ENCODE results near the gene LIN7B.
"Not testable (repeated sequence)": the region's sequence is repeated elsewhere in the genome, so short reads cannot be mapped to it uniquely, and the experiment has no call there.

LIN7B gene

DNA sequence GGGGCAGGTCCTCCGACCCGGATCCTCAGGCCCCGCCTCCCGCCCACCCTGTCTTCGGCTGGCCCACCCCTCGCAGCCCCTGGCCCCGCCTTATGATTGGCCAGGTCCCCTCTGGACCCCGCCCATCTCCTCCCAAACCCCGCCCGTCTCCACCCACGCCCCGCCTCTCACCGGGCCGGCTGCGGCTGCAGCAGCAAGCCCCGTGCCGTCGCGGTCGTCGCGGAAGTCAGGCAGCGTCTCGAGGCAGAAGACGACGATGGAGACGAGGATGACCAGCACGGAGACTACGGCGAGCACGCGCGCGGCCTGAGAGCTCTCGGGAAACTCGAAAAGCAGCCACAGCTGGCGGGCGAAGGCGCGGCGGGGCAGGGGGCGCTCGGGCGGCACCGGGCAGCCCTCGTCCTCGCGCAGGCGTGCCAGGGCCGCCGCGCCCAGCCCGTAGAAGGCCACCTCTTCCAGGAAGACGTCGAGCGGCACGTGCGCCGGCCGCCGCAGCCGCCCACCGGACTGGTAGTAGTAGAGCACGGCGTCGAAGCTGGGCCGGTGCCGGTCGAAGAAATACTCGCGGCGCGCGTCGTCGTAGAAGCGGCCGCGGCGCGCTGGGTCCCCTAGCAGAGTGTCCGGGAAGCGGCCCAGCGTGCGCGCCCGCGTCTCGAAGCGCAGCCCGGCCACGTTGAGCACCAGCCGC is 42.2 kb upstream of the LIN7B start:
- DNase-seq (ENCODE audit: low read depth) = no peak
- no peak overlapping the region for H3K4me3 ChIP-seq (ENCODE audit: low read length)
- TF ChIP-seq, protein P1, sequence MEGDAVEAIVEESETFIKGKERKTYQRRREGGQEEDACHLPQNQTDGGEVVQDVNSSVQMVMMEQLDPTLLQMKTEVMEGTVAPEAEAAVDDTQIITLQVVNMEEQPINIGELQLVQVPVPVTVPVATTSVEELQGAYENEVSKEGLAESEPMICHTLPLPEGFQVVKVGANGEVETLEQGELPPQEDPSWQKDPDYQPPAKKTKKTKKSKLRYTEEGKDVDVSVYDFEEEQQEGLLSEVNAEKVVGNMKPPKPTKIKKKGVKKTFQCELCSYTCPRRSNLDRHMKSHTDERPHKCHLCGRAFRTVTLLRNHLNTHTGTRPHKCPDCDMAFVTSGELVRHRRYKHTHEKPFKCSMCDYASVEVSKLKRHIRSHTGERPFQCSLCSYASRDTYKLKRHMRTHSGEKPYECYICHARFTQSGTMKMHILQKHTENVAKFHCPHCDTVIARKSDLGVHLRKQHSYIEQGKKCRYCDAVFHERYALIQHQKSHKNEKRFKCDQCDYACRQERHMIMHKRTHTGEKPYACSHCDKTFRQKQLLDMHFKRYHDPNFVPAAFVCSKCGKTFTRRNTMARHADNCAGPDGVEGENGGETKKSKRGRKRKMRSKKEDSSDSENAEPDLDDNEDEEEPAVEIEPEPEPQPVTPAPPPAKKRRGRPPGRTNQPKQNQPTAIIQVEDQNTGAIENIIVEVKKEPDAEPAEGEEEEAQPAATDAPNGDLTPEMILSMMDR (conservative IDR thresholded peaks at IDR 0.05; ENCODE audit: low read length) = no peak

DNA sequence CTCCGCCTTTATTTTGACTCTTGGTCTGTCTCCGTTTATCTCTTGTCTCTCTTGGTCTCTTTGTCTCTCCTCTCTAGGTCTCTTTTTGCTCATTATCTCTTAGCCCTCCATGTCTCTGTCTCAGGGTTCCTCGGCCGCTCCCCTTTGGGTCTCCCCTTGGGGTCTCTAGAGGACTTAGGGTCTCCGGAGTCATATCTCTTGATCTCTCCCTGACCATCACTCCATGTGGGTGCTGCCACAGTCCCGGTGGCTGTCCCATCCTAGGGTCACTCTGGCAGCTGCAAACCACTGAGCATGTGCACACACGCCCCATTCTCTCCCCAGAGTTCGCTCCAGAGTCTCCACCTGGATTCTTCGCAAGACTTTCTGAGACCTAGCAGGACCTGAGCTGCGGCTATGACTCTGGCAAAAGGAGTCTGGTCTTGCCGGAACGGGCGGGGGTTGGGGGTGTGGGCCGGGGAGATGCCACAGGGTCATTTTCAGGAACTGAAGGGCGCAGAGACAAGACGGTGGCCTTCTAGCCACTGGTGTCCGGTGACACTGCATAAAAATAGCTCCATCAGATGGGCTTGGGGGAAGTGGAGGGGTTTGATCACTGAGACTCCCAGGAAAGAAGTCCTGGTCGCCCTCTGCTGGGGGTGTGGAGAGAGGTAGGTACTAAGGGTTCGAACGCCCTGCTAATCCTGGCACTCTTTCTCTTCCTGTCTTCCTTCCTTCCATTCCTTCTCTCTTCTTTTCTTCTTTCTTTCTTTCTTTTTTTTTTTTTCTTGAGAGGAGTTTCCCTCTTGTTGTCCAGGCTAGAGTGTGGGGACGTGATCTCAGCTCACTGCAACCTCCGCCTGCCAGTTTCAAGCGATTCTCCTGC is 40.4 kb upstream of the LIN7B start:
- H3K4me3 ChIP-seq (ENCODE audit: low read length) = no peak overlapping the region
- DNase-seq (ENCODE audit: low read depth) = no peak
- TF ChIP-seq, protein P1 (conservative IDR thresholded peaks at IDR 0.05; ENCODE audit: low read length) = peak; percentile 42

DNA sequence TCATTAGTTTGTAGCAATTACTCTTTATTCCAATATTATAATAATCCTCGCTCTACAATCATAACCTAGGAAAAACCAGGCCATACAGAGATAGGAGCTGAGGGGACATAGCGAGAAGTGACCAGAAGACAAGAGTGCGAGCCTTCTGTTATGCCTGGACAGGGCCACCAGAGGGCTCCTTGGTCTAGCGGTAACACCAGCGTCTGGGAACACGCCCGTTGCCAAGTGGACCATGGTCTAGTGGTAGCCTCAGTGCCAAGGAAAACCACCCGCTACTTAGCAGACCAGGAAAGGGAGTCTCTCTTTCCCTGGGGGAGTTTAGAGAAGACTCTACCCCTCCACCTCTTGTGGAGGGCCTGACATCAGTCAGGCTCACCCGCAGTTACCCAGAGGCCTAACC is 39.3 kb upstream of the LIN7B start:
- H3K4me3 ChIP-seq (ENCODE audit: low read length) = not testable (repeated sequence)
- peak; percentile 67 for DNase-seq (ENCODE audit: low read depth)
- TF ChIP-seq, protein P1 (conservative IDR thresholded peaks at IDR 0.05; ENCODE audit: low read length) = peak; percentile 60

DNA sequence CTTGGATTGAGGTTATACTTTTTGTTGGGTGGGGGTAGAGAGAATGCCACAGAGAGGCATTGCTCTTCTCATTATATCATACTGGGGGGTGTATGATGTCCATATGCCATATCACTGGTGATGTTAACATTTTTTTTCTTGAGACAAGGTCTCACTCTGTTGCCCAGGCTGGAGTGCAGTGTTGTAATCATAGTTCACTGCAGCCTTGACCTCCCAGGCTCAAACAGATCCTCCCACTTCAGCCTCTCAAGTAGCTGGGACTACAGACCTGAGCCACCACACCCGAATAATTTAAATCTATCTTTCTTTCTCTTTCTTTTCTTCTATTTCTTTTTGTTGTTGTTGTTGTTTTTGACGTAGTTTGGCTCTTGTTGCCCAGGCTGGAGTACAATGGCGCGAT is 33.8 kb upstream of the LIN7B start:
- no peak overlapping the region for H3K4me3 ChIP-seq (ENCODE audit: low read length)
- DNase-seq (ENCODE audit: low read depth) = no peak
- TF ChIP-seq, protein P1 (conservative IDR thresholded peaks at IDR 0.05; ENCODE audit: low read length) = no peak

DNA sequence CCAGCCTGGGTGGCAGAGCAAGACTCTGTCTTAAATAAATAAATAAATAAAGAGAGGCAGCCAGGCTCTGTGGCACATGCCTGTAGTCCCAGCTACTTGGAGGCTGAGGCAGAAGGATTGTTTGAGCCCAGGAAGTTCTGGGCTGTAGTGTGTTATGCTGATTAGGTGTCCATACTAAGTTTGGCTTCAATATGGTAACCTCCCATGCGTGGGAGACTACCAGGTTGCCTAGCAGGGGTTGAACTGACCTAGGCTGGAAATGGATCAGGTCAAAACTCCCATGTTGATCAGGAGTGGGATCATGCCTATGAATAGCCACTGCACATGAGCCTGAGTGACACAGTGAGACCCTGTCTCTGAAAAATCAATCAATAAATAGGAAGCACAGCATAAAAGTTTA is 32.9 kb upstream of the LIN7B start:
- DNase-seq (ENCODE audit: low read depth) = no peak
- no peak overlapping the region for H3K4me3 ChIP-seq (ENCODE audit: low read length)
- TF ChIP-seq, protein P1 (conservative IDR thresholded peaks at IDR 0.05; ENCODE audit: low read length) = no peak

DNA sequence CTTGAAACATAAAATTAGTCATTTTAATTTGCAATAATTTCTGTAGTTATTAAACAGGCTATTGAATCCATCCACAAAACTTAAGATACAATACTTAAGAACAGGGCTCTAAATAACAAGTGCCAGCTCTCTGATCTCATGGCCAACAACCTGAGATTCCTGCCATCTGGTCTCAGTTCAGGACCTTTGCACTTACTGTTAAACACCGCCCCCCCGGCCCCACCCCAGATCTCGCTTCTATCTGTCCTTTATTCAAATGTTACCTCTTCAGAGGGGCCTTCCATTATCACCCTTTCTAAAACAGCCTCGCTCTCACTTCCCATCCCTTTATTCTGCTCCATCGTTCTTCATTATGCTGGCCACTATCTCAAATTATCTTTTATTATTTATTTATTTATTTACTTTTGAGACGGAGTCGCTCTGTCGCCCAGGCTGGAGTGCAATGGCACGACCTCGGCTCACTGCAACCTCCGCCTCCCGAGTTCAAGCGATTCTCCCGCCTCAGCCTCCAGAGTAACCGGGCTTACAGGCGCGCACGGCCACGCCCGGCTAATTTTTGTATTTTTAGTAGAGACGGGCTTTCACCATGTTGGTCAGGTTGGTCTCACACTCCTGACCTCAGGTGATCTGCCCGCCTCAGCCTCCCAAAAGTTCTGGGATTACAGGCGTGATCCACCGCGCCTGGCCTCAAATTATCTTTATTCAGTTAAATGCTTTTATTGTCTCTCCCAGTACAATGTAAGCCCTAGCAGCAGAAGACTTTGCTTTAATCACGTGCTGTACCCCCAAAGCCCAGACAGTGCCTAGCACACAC is 29.8 kb upstream of the LIN7B start:
- H3K4me3 ChIP-seq (ENCODE audit: low read length) = peak overlapping the region; percentile 93

More for the DNA sequence above, 29.8 kb upstream of the LIN7B start:
- no peak for DNase-seq (ENCODE audit: low read depth)
- TF ChIP-seq, protein P1 (conservative IDR thresholded peaks at IDR 0.05; ENCODE audit: low read length) = no peak

All from AG10803 (cell line).